NCI-H82 treated with DMSO at 0.1 percent for 48 hours (cell line): ENCODE results near the gene BIRC3.
"Not testable (repeated sequence)": the region's sequence is repeated elsewhere in the genome, so short reads cannot be mapped to it uniquely, and the experiment has no call there.

Source experiments
- DNase-seq: peaks from one replicate; lab custom pipeline; 2025; ENCODE audit not compliant: unreplicated experiment; lab: John Stamatoyannopoulos, UW

BIRC3 gene

GRCh38 chr11:102295045-102295444 is 22.2 kb upstream of the BIRC3 start:
- DNase-seq = no peak

GRCh38 chr11:102296757-102297156 is 20.5 kb upstream of the BIRC3 start:
- not testable (repeated sequence) for DNase-seq

- DNase-seq = not testable (repeated sequence)
These were observed 16.4 kb upstream of the BIRC3 start for GRCh38 chr11:102300837-102301236.

GRCh38 chr11:102302241-102302640 is 15.0 kb upstream of the BIRC3 start:
- no peak for DNase-seq

- no peak for DNase-seq
These were observed 12.6 kb upstream of the BIRC3 start for GRCh38 chr11:102304686-102305085.

GRCh38 chr11:102305352-102306047 is 11.8 kb upstream of the BIRC3 start:
- no peak for DNase-seq

GRCh38 chr11:102306048-102306597 is 11.2 kb upstream of the BIRC3 start:
- DNase-seq = no peak

- no peak for DNase-seq
These were observed 10.2 kb upstream of the BIRC3 start for GRCh38 chr11:102306817-102307726.

GRCh38 chr11:102307727-102308038 is 9.6 kb upstream of the BIRC3 start:
- DNase-seq = no peak

GRCh38 chr11:102309621-102310541 is 7.4 kb upstream of the BIRC3 start:
- DNase-seq = no peak

- DNase-seq = no peak
These were observed 4.6 kb upstream of the BIRC3 start for GRCh38 chr11:102312667-102313066.

- no peak for DNase-seq
These were observed 3.9 kb upstream of the BIRC3 start for GRCh38 chr11:102313238-102313940.

GRCh38 chr11:102314784-102315183 is 2.5 kb upstream of the BIRC3 start:
- no peak for DNase-seq

- DNase-seq = no peak
These were observed 859 bp upstream of the BIRC3 start for GRCh38 chr11:102316346-102316904.

- DNase-seq = no peak
These were observed 452 bp downstream of the BIRC3 start for GRCh38 chr11:102317768-102318103.

- no peak for DNase-seq
These were observed 1.2 kb downstream of the BIRC3 start for GRCh38 chr11:102318469-102318868.

- no peak for DNase-seq
These were observed 2.3 kb downstream of the BIRC3 start for GRCh38 chr11:102319544-102319943.

GRCh38 chr11:102320188-102320587 is 2.9 kb downstream of the BIRC3 start:
- no peak for DNase-seq

- DNase-seq = no peak
These were observed 3.4 kb downstream of the BIRC3 start for GRCh38 chr11:102320679-102321078.

GRCh38 chr11:102322560-102322959 is 5.3 kb downstream of the BIRC3 start:
- DNase-seq = no peak
